ENCODE data around the gene TLK1. TPM values are rescaled to one million over a fixed set of nuclear protein-coding genes. Genes with fewer than 3 reads are reported as not detected.

The TLK1 gene
- polyA plus RNA-seq, 1 of the 3 experiments (the other 2 are of a cell fraction), result 4.8 TPM

DNA sequence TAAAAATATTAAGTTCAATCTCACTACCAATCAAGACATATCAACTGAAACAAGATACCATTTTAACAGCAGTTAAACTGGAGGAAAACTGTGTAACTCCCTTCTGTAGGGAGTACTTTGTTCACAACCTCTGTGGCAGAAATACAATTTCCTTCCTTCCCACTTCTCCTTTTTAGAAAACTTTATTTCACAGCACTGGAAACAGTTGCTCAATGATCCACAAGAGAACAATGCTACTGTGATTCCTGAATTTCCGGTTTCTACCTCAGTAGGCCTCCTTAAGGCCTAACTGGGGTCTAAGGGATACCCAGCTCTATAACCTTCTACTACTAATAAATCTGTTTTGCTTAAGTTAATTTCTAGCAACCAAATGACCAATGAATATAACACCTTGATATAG, 14.1 kb downstream of the TLK1 start:
- Histone ChIP-seq H3K9ac (no peak overlapping the region), H3K79me2 (ENCODE audit: insufficient read depth) (peaks cover 98% of the 10 kb centered on the region), H4K20me1 (ENCODE audit: insufficient read depth) (peaks cover 79% of the 10 kb centered on the region), H3K27me3 (ENCODE audit: insufficient read depth) (no peaks in the 10 kb centered on the region), H3K27ac (ENCODE audit: low read depth in 2 of 2, low read length in 1 of 2) (no peak overlapping the region; a peak in 1 of 4 replicates), H3K4me1 (ENCODE audit: control insufficient read depth in 1 of 2, insufficient read depth in 2 of 2, low read depth in 1 of 2, low read length in 1 of 2) (no peaks in the 10 kb centered on the region; a peak in 2 of 4 replicates), H3K36me3 (replicated peaks in 1 of 2; ENCODE audit: control insufficient read depth in 1 of 2, insufficient read depth in 2 of 2, low read length in 1 of 2) (peaks cover 0 to 7% of the 10 kb centered on the region in 2 experiments), H3K4me3 (ENCODE audit: low read depth in 2 of 2, low read length in 1 of 2) (no peak overlapping the region), H3K9me2 (no peaks in the 10 kb centered on the region), H3K9me3 (no peaks in the 10 kb centered on the region), H3F3A (replicated peaks; ENCODE audit: insufficient read depth) (peaks cover 7% of the 10 kb centered on the region), H3K4me2 (no peak overlapping the region), H2AFZ (ENCODE audit: low read depth) (no peak overlapping the region)
- ChIA-PET POLR2A (no interaction called here), CTCF (interaction anchor here (1.3 to 1.5 kb wide), 3 partner anchors 12 to 60 kb away, joined by 3 to 7 read pairs (median 6); no protein-coding TSS in a partner anchor)
- no peak for DNase-seq
- WGBS (ENCODE audit: low lambda C conversion rate), result 96% methylated on average over 1 of the region's 1 CpG
- TF ChIP-seq, protein P1, sequence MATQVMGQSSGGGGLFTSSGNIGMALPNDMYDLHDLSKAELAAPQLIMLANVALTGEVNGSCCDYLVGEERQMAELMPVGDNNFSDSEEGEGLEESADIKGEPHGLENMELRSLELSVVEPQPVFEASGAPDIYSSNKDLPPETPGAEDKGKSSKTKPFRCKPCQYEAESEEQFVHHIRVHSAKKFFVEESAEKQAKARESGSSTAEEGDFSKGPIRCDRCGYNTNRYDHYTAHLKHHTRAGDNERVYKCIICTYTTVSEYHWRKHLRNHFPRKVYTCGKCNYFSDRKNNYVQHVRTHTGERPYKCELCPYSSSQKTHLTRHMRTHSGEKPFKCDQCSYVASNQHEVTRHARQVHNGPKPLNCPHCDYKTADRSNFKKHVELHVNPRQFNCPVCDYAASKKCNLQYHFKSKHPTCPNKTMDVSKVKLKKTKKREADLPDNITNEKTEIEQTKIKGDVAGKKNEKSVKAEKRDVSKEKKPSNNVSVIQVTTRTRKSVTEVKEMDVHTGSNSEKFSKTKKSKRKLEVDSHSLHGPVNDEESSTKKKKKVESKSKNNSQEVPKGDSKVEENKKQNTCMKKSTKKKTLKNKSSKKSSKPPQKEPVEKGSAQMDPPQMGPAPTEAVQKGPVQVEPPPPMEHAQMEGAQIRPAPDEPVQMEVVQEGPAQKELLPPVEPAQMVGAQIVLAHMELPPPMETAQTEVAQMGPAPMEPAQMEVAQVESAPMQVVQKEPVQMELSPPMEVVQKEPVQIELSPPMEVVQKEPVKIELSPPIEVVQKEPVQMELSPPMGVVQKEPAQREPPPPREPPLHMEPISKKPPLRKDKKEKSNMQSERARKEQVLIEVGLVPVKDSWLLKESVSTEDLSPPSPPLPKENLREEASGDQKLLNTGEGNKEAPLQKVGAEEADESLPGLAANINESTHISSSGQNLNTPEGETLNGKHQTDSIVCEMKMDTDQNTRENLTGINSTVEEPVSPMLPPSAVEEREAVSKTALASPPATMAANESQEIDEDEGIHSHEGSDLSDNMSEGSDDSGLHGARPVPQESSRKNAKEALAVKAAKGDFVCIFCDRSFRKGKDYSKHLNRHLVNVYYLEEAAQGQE (IDR thresholded peaks at IDR 0.05; ENCODE audit: low read depth, low read length), result no peak
- TF ChIP-seq USF1 (IDR thresholded peaks at IDR 0.05; ENCODE audit: borderline replicate concordance, low read depth), result no peak
- no peak for TF ChIP-seq SMC3 (IDR thresholded peaks at IDR 0.05; ENCODE audit: low read depth, low read length)
- no peak for TF ChIP-seq FOXJ3 (CRISPR knock-in tag; IDR thresholded peaks at IDR 0.05)
- TF ChIP-seq ZBTB33 (IDR thresholded peaks at IDR 0.05; ENCODE audit: borderline replicate concordance, low read depth), result no peak
- TF ChIP-seq RFX5 (IDR thresholded peaks at IDR 0.05; ENCODE audit: low read length), result no peak

GRCh38 chr2:171146071-171146470, 14.6 kb downstream of the TLK1 start:
- TF ChIP-seq FOXJ3 (CRISPR knock-in tag; IDR thresholded peaks at IDR 0.05) (no peak), FOSL2 (IDR thresholded peaks at IDR 0.05; ENCODE audit: borderline replicate concordance, low read depth) (no peak), YY1 (IDR thresholded peaks at IDR 0.05; ENCODE audit: low read depth) (no peak), GATA2 (CRISPR knock-in tag; IDR thresholded peaks at IDR 0.05) (no peak), NFIC (IDR thresholded peaks at IDR 0.05; ENCODE audit: borderline replicate concordance) (no peak), FOXM1 (IDR thresholded peaks at IDR 0.05; ENCODE audit: low read depth) (no peak)
- Histone ChIP-seq H3K4me3 (ENCODE audit: low read depth in 2 of 2, low read length in 1 of 2) (no peak overlapping the region), H3K79me2 (ENCODE audit: insufficient read depth) (peaks cover 98% of the 10 kb centered on the region), H3K9me3 (no peaks in the 10 kb centered on the region), H3K36me3 (replicated peaks in 1 of 2; ENCODE audit: control insufficient read depth in 1 of 2, insufficient read depth in 2 of 2, low read length in 1 of 2) (peaks cover 0 to 7% of the 10 kb centered on the region in 2 experiments), H3K27ac (ENCODE audit: low read depth in 2 of 2, low read length in 1 of 2) (no peak overlapping the region), H3K4me1 (ENCODE audit: control insufficient read depth in 1 of 2, insufficient read depth in 2 of 2, low read depth in 1 of 2, low read length in 1 of 2) (no peaks in the 10 kb centered on the region; a peak in 2 of 4 replicates), H2AFZ (ENCODE audit: low read depth) (no peak overlapping the region), H3K4me2 (no peak overlapping the region), H3K9me2 (no peaks in the 10 kb centered on the region), H3K27me3 (ENCODE audit: insufficient read depth) (no peaks in the 10 kb centered on the region), H3F3A (replicated peaks; ENCODE audit: insufficient read depth) (peaks cover 7% of the 10 kb centered on the region), H3K9ac (no peak overlapping the region), H4K20me1 (ENCODE audit: insufficient read depth) (peaks cover 82% of the 10 kb centered on the region)
- DNase-seq, result no peak
- CTCF ChIA-PET, result no interaction called here
- 91% methylated on average over 2 of the region's 2 CpGs for WGBS (ENCODE audit: low lambda C conversion rate)
- POLR2A ChIA-PET, result no interaction called here
